ENCODE results near the gene XXYLT1. TPM values are rescaled to one million over a fixed set of nuclear protein-coding genes. Genes with fewer than 3 reads are reported as not detected.

The XXYLT1 gene
- total RNA-seq, 1 experiment from 2014 or later = 7.3 TPM

DNA sequence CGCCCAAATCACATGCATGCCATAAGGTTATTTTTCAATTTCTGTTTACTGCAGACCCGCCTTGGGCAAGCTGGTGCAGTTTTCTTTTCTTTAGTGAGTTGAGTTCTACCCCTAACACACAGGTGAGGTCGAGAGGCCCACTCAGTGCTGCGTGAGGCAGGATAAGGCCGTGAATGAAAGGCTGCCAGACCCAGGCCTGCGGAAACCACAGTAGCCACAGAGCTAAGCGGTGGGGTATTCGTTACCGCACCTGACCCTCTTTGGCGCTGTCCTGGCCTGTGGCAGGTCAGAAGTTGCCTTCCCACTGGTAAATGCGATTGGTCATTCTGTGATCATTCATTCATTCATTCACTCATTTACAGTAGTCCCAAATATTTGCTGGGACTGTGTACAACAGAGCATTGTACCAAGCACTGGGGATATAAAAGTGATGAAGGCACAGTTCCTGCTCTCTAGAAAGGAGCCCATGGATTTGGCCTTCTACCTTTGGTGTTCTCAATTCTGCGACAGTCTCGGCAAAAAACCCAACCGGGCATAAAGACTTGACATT is 144.8 kb downstream of the XXYLT1 start:
- no peaks in the 10 kb centered on the region for H3K27me3 ChIP-seq (ENCODE audit: low read length)

DNA sequence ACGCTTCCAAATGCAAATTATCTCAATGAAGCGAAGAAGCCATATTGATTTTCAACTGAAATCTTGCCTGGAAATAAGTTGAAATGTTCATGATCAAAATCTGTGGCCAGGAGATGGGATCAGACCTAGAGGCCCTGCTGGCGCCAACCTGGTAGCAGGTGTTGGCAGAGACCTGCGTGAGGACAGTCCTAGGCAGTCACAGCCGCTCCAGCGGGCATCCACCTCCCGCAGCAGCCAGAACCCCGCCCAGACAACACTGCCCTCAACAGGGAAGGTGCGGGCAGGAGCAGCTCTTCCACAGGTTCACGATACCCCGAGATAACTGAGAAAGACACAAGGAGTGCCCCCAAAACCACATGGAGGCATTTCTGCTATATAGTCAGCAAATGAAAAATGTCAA is 145.3 kb downstream of the XXYLT1 start:
- Histone ChIP-seq H3K4me3 (ENCODE audit: low read length) (no peak overlapping the region), H3K79me2 (ENCODE audit: low read length) (no peaks in the 10 kb centered on the region), H3K27ac (ENCODE audit: low read length) (no peak overlapping the region), H3K4me1 (ENCODE audit: low read length) (peaks cover 10% of the 10 kb centered on the region), H3K27me3 (ENCODE audit: low read length) (no peaks in the 10 kb centered on the region), H3K9ac (ENCODE audit: low read length) (no peak overlapping the region), H3K36me3 (ENCODE audit: insufficient read depth, low read length) (no peaks in the 10 kb centered on the region), H3K4me2 (ENCODE audit: low read depth, low read length, poor library complexity, severe bottlenecking) (no peak overlapping the region), H4K20me1 (ENCODE audit: insufficient read depth, low read depth, low read length) (peaks cover 54% of the 10 kb centered on the region), H2AFZ (ENCODE audit: low read length) (no peak overlapping the region), H3K9me2 (replicated peaks; ENCODE audit: insufficient read depth, low read length) (no peaks in the 10 kb centered on the region), H3K9me3 (ENCODE audit: low read length) (no peaks in the 10 kb centered on the region)
- no peak for DNase-seq

More for the DNA sequence above, 144.8 kb downstream of the XXYLT1 start:
- no peak for DNase-seq
- Histone ChIP-seq H3K9me2 (replicated peaks; ENCODE audit: insufficient read depth, low read length) (no peaks in the 10 kb centered on the region), H3K27ac (ENCODE audit: low read length) (no peak overlapping the region), H4K20me1 (ENCODE audit: insufficient read depth, low read depth, low read length) (peaks cover 55% of the 10 kb centered on the region), H3K4me3 (ENCODE audit: low read length) (no peak overlapping the region), H3K79me2 (ENCODE audit: low read length) (no peaks in the 10 kb centered on the region), H3K36me3 (ENCODE audit: insufficient read depth, low read length) (no peaks in the 10 kb centered on the region), H3K4me1 (ENCODE audit: low read length) (peaks cover 10% of the 10 kb centered on the region), H3K9ac (ENCODE audit: low read length) (no peak overlapping the region), H2AFZ (ENCODE audit: low read length) (no peak overlapping the region), H3K4me2 (ENCODE audit: low read depth, low read length, poor library complexity, severe bottlenecking) (no peak overlapping the region), H3K9me3 (ENCODE audit: low read length) (no peaks in the 10 kb centered on the region)

DNA sequence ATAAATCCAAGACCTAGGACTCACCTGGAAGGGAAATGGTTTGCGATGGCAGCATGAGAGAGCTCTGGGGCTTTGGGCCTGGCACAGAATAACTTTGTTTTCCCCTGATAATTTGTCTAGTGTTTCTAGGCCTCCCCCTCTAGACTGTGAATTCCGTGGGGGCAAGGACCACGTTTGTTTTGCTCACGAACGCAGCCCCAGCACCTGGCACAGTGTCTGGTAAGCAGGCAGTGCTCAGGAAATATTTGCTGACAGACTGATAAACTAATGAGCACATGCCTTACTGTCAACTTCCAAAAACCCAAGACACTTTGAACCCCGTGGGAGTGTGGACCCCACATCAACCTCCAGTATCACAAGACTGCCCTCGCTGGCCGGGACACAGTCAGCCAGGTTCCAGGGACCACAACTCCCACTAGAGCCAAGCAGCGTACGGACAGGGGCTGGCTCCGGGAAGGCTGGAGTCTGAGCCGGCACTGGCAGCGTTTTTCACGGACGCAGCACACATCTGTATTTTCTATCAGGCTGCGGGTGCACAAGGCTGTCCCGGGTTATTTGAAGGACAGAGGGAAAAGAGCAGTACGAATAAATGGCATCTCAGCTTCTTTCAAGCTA is 146.5 kb downstream of the XXYLT1 start:
- Histone ChIP-seq H4K20me1 (ENCODE audit: insufficient read depth, low read depth, low read length) (peaks cover 52% of the 10 kb centered on the region), H3K4me1 (ENCODE audit: low read length) (peaks cover 3% of the 10 kb centered on the region), H3K4me3 (ENCODE audit: low read length) (no peak overlapping the region), H2AFZ (ENCODE audit: low read length) (no peak overlapping the region), H3K9me3 (ENCODE audit: low read length) (no peaks in the 10 kb centered on the region), H3K27me3 (ENCODE audit: low read length) (no peaks in the 10 kb centered on the region), H3K4me2 (ENCODE audit: low read depth, low read length, poor library complexity, severe bottlenecking) (no peak overlapping the region), H3K36me3 (ENCODE audit: insufficient read depth, low read length) (no peaks in the 10 kb centered on the region), H3K9me2 (replicated peaks; ENCODE audit: insufficient read depth, low read length) (no peaks in the 10 kb centered on the region), H3K79me2 (ENCODE audit: low read length) (no peaks in the 10 kb centered on the region), H3K27ac (ENCODE audit: low read length) (no peak overlapping the region), H3K9ac (ENCODE audit: low read length) (no peak overlapping the region)
- DNase-seq = no peak

DNA sequence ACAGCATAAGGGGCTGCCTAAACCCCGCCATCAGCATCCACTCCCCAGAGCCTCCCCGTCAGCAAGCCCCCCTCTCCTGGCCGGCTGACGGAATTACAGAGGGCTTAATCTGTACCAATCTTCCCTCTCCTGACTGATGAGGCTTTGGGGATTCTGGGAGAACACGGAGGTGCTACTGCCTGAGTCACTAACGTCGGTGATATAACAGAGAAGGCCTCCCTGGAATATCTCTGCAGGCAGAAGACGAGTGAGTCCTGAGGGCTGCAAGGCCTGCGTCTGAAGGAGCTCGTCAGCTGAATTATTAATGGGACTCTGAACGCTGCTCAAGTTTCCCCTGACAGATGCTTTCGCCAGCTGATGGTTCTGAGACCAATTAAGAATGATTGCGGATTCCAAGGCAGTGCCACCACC is 147.7 kb downstream of the XXYLT1 start:
- H2AFZ ChIP-seq (ENCODE audit: low read length) = no peak overlapping the region
- no peaks in the 10 kb centered on the region; the same call in 1 of the 2 replicates for H3K4me1 ChIP-seq (ENCODE audit: low read length)
- no peak overlapping the region for H3K4me3 ChIP-seq (ENCODE audit: low read length)
- H3K9me3 ChIP-seq (ENCODE audit: low read length) = no peaks in the 10 kb centered on the region
- H3K9me2 ChIP-seq (replicated peaks; ENCODE audit: insufficient read depth, low read length) = no peaks in the 10 kb centered on the region
- no peaks in the 10 kb centered on the region for H3K36me3 ChIP-seq (ENCODE audit: insufficient read depth, low read length)
- no peak overlapping the region for H3K9ac ChIP-seq (ENCODE audit: low read length)
- no peaks in the 10 kb centered on the region for H3K27me3 ChIP-seq (ENCODE audit: low read length)
- H3K4me2 ChIP-seq (ENCODE audit: low read depth, low read length, poor library complexity, severe bottlenecking) = no peak overlapping the region
- DNase-seq = no peak
- no peak overlapping the region for H3K27ac ChIP-seq (ENCODE audit: low read length)
- H3K79me2 ChIP-seq (ENCODE audit: low read length) = no peaks in the 10 kb centered on the region
- H4K20me1 ChIP-seq (ENCODE audit: insufficient read depth, low read depth, low read length) = peaks cover 59% of the 10 kb centered on the region

DNA sequence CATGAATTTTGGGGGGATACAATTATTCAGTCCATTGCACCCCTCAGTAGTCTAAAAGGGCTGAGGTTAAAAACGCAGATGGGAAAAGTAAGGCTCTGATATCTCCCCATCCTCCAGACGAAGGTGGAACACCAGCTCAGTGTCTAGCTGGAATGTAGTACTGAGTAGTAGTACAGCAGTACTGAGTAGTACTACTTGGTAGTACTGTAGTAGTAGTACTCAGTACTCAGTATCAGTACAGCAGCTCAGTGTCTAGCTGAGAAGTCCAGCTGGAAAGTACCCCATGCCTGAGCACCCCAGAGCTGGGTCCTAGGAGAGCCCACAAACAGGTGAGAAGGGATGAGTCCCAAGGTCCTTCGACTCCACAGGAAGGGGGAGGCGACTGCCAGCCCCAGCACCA is 148.7 kb downstream of the XXYLT1 start:
- H3K9me3 ChIP-seq (ENCODE audit: low read length) = no peaks in the 10 kb centered on the region
- no peak overlapping the region for H3K4me3 ChIP-seq (ENCODE audit: low read length)
- no peak overlapping the region for H2AFZ ChIP-seq (ENCODE audit: low read length)
- no peaks in the 10 kb centered on the region for H3K36me3 ChIP-seq (ENCODE audit: insufficient read depth, low read length)
- H3K4me2 ChIP-seq (ENCODE audit: low read depth, low read length, poor library complexity, severe bottlenecking) = no peak overlapping the region
- H3K9ac ChIP-seq (ENCODE audit: low read length) = no peak overlapping the region
- no peak for DNase-seq
- no peaks in the 10 kb centered on the region for H3K9me2 ChIP-seq (replicated peaks; ENCODE audit: insufficient read depth, low read length)
- no peaks in the 10 kb centered on the region for H3K27me3 ChIP-seq (ENCODE audit: low read length)
- peaks cover 63% of the 10 kb centered on the region for H4K20me1 ChIP-seq (ENCODE audit: insufficient read depth, low read depth, low read length)
- H3K27ac ChIP-seq (ENCODE audit: low read length) = no peak overlapping the region
- no peaks in the 10 kb centered on the region for H3K79me2 ChIP-seq (ENCODE audit: low read length)
- H3K4me1 ChIP-seq (ENCODE audit: low read length) = no peaks in the 10 kb centered on the region

DNA sequence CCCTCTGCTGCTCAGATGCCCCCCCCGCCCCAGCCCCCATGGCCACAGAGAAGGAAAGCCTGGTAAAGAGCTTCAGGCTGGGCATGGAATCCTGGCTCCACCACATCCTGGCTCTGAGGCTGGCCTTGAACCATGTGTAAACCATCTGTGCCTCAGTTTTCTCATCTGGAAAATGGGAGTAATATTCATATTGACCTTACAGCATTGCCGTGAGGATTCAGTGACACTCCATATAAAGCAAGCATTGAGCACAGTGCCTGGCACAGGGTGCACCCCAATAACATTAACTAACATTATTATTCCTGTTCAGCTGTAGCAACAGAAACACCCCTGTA is 150.7 kb downstream of the XXYLT1 start:
- no peaks in the 10 kb centered on the region for H3K36me3 ChIP-seq (ENCODE audit: insufficient read depth, low read length)
- no peaks in the 10 kb centered on the region for H3K9me2 ChIP-seq (replicated peaks; ENCODE audit: insufficient read depth, low read length)
- peaks cover 72% of the 10 kb centered on the region for H4K20me1 ChIP-seq (ENCODE audit: insufficient read depth, low read depth, low read length)
- no peaks in the 10 kb centered on the region for H3K4me1 ChIP-seq (ENCODE audit: low read length)
- H3K4me3 ChIP-seq (ENCODE audit: low read length) = no peak overlapping the region
- no peaks in the 10 kb centered on the region for H3K79me2 ChIP-seq (ENCODE audit: low read length)
- no peak overlapping the region for H3K9ac ChIP-seq (ENCODE audit: low read length)
- no peaks in the 10 kb centered on the region for H3K9me3 ChIP-seq (ENCODE audit: low read length)
- no peak overlapping the region for H3K27ac ChIP-seq (ENCODE audit: low read length)
- no peak overlapping the region for H2AFZ ChIP-seq (ENCODE audit: low read length)
- no peak overlapping the region for H3K4me2 ChIP-seq (ENCODE audit: low read depth, low read length, poor library complexity, severe bottlenecking)
- no peak for DNase-seq
- H3K27me3 ChIP-seq (ENCODE audit: low read length) = no peaks in the 10 kb centered on the region

GRCh38 chr3:195119461-195120266 is 151.3 kb downstream of the XXYLT1 start:
- no peaks in the 10 kb centered on the region for H3K36me3 ChIP-seq (ENCODE audit: insufficient read depth, low read length)
- peaks cover 68% of the 10 kb centered on the region for H4K20me1 ChIP-seq (ENCODE audit: insufficient read depth, low read depth, low read length)
- no peaks in the 10 kb centered on the region for H3K27me3 ChIP-seq (ENCODE audit: low read length)
- no peak overlapping the region for H2AFZ ChIP-seq (ENCODE audit: low read length)
- no peaks in the 10 kb centered on the region for H3K4me1 ChIP-seq (ENCODE audit: low read length)
- H3K27ac ChIP-seq (ENCODE audit: low read length) = no peak overlapping the region
- no peaks in the 10 kb centered on the region for H3K79me2 ChIP-seq (ENCODE audit: low read length)
- no peak for DNase-seq
- no peak overlapping the region for H3K9ac ChIP-seq (ENCODE audit: low read length)
- no peak overlapping the region for H3K4me3 ChIP-seq (ENCODE audit: low read length)
- no peak overlapping the region for H3K4me2 ChIP-seq (ENCODE audit: low read depth, low read length, poor library complexity, severe bottlenecking)
- H3K9me3 ChIP-seq (ENCODE audit: low read length) = no peaks in the 10 kb centered on the region
- no peaks in the 10 kb centered on the region for H3K9me2 ChIP-seq (replicated peaks; ENCODE audit: insufficient read depth, low read length)

DNA sequence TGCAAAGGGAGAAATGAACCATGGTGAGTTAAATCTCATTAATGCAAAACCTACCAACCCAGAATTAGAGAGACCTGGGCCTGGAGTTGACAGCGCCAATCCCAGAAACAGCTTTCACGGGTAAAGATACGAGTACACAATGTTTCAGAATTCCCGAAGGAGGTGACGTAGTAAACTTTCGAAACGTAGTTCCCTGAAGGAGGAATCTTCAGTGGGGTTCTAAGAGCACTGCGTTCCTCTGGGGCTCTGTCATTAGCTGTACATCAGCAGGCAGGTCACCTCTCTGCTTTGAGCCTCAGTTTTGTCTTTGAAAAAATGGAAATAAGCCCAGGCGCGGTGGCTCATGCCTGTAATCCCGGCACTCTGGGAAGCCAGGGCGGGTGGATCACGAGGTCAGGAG is 152.3 kb downstream of the XXYLT1 start:
- H3K4me1 ChIP-seq (ENCODE audit: low read length) = no peaks in the 10 kb centered on the region
- H2AFZ ChIP-seq (ENCODE audit: low read length) = no peak overlapping the region
- no peak overlapping the region for H3K9ac ChIP-seq (ENCODE audit: low read length)
- H3K9me3 ChIP-seq (ENCODE audit: low read length) = no peaks in the 10 kb centered on the region
- H3K4me2 ChIP-seq (ENCODE audit: low read depth, low read length, poor library complexity, severe bottlenecking) = no peak overlapping the region
- no peaks in the 10 kb centered on the region for H3K9me2 ChIP-seq (replicated peaks; ENCODE audit: insufficient read depth, low read length)
- H4K20me1 ChIP-seq (ENCODE audit: insufficient read depth, low read depth, low read length) = peaks cover 68% of the 10 kb centered on the region
- no peak overlapping the region for H3K4me3 ChIP-seq (ENCODE audit: low read length)
- DNase-seq = no peak
- H3K79me2 ChIP-seq (ENCODE audit: low read length) = no peaks in the 10 kb centered on the region
- no peaks in the 10 kb centered on the region for H3K36me3 ChIP-seq (ENCODE audit: insufficient read depth, low read length)
- no peak overlapping the region for H3K27ac ChIP-seq (ENCODE audit: low read length)
- H3K27me3 ChIP-seq (ENCODE audit: low read length) = no peaks in the 10 kb centered on the region
